DMS79 (cell line): ENCODE results near the gene CDC27.
A peak's percentile ranks its signal among the peaks of the same experiment; 100 is the strongest.
"Not testable (repeated sequence)": the region's sequence is repeated elsewhere in the genome, so short reads cannot be mapped to it uniquely, and the experiment has no call there.

Experiments used
- DNase-seq: peaks from one replicate; lab custom pipeline; 2025; lab: John Stamatoyannopoulos, UW

CDC27 gene

GRCh38 chr17:47135235-47135634, 53.9 kb downstream of the CDC27 start:
- no peak for DNase-seq

GRCh38 chr17:47134354-47134753, 54.7 kb downstream of the CDC27 start:
- DNase-seq = not testable (repeated sequence)

- DNase-seq = no peak
Observed at GRCh38 chr17:47131761-47132160, 57.3 kb downstream of the CDC27 start.

GRCh38 chr17:47126835-47127234, 62.3 kb downstream of the CDC27 start:
- DNase-seq = not testable (repeated sequence)

GRCh38 chr17:47123262-47123661, 65.8 kb downstream of the CDC27 start:
- DNase-seq = not testable (repeated sequence)

- no peak for DNase-seq
Observed at GRCh38 chr17:47120521-47121095, 68.5 kb downstream of the CDC27 start.

GRCh38 chr17:47119746-47120520, 69.2 kb downstream of the CDC27 start:
- no peak for DNase-seq

GRCh38 chr17:47117386-47117785, 71.7 kb downstream of the CDC27 start:
- DNase-seq = no peak

- DNase-seq = no peak
Observed at GRCh38 chr17:47106130-47106529, 83.0 kb downstream of the CDC27 start.

GRCh38 chr17:47105246-47105645, 83.8 kb downstream of the CDC27 start:
- not testable (repeated sequence) for DNase-seq

GRCh38 chr17:47102914-47103313, 86.2 kb downstream of the CDC27 start:
- no peak for DNase-seq

- peak; percentile 82 for DNase-seq
Observed at GRCh38 chr17:47099987-47100711, 88.9 kb downstream of the CDC27 start.

- DNase-seq = no peak
Observed at GRCh38 chr17:47099451-47099986, 89.6 kb downstream of the CDC27 start.

GRCh38 chr17:47096343-47096742, 92.8 kb downstream of the CDC27 start:
- no peak for DNase-seq

- DNase-seq = no peak
Observed at GRCh38 chr17:47095268-47095667, 93.8 kb downstream of the CDC27 start.

GRCh38 chr17:47087093-47087492, 102.0 kb downstream of the CDC27 start:
- DNase-seq = no peak

- no peak for DNase-seq
Observed at GRCh38 chr17:47085736-47086135, 103.4 kb downstream of the CDC27 start.

GRCh38 chr17:47078801-47079200, 110.3 kb downstream of the CDC27 start:
- DNase-seq = no peak

GRCh38 chr17:47077576-47077975, 111.5 kb downstream of the CDC27 start:
- no peak for DNase-seq

GRCh38 chr17:47076171-47076570, 112.9 kb downstream of the CDC27 start:
- no peak for DNase-seq

GRCh38 chr17:47074361-47074760, 114.7 kb downstream of the CDC27 start:
- DNase-seq = not testable (repeated sequence)

GRCh38 chr17:47073629-47074028, 115.5 kb downstream of the CDC27 start:
- not testable (repeated sequence) for DNase-seq

GRCh38 chr17:47072886-47073285, 116.2 kb downstream of the CDC27 start:
- no peak for DNase-seq
